ENCODE measurements around the gene RABGAP1L.
"Not testable (repeated sequence)": the region's sequence is repeated elsewhere in the genome, so short reads cannot be mapped to it uniquely, and the experiment has no call there.

Gene RABGAP1L

DNA sequence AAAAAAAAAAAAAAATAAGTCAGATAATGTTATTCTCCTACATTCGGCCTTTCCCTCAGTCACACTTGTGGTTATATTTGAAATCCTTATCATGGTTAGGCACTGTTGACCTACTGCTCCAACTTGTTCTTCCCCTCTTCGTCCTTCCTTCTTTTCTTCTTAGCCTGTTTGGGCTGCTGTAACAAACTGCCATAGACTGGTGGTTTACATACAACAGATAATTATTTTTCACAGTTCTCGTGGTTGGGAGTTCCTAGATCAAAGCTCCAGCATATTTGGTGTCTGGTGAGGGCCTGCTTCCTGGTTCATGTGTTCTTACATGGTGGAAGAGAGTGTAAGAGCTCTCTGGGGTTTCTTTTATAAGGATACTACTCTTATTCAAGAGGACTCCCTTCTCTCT lies 73.4 kb downstream of the RABGAP1L start:
- H3K36me3 ChIP-seq = peaks cover 15% of the 10 kb centered on the region
- H3K27me3 ChIP-seq = no peaks in the 10 kb centered on the region
- no peaks in the 10 kb centered on the region for H3K4me1 ChIP-seq
- no peak overlapping the region for H3K9ac ChIP-seq
- no peak overlapping the region for H3K27ac ChIP-seq
- H3K4me2 ChIP-seq = no peak overlapping the region
- no peaks in the 10 kb centered on the region; the same call in 1 of the 2 replicates for H3K9me3 ChIP-seq
- H3K4me3 ChIP-seq = no peak overlapping the region
- TF ChIP-seq Cebpa-rat (IDR thresholded peaks at IDR 0.05) = no peak
- no peaks in the 10 kb centered on the region for H4K20me1 ChIP-seq

DNA sequence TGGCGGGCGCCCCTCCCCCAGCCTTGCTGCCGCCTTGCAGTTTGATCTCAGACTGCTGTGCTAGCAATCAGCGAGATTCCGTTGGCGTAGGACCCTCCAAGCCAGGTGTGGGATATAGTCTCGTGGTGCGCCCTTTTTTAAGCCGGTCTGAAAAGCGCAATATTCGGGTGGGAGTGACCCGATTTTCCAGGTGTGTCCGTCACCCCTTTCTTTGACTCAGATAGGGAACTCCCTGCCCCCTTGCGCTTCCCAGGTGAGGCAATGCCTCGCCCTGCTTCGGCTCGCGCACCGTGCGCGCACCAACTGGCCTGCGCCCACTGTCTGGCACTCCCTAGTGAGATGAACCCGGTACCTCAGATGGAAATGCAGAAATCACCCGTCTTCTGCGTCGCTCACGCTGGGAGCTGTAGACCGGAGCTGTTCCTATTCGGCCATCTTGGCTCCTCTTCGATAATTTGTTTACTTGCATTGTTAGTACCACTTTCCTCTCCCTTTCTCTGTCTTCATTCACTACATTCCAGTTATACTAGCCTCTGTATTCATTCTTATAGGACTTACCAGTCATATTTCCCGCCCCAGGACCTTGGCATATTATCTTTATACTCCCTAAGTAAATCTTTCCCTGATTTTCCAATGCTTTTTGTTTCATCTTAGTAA lies 79.7 kb downstream of the RABGAP1L start:
- H3K27ac ChIP-seq, H3K9ac ChIP-seq, H3K4me1 ChIP-seq, H3K4me2 ChIP-seq, H3K9me3 ChIP-seq, H4K20me1 ChIP-seq, H3K27me3 ChIP-seq, H3K4me3 ChIP-seq, H3K36me3 ChIP-seq: not testable (repeated sequence)

DNA sequence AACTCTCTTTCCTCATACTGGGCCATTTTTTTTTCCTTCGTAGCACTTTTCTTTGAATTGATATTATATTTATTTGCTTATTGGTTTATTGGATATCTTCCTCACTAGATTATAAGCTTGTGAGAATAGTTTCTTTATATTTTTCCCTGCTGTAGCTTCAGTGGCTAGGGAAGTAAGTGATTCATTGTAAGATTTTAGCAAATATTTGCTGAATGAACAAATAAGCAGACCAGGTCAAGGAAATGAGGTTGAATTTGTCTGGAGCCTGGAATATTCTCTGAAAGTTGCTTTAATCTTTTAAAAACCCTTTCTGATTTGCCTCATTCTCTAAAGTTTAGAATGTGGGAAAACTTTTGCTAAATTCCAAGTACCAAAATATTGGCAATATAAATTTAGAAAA lies 80.2 kb downstream of the RABGAP1L start:
- TF ChIP-seq Cebpa-rat (IDR thresholded peaks at IDR 0.05) = no peak
- Histone ChIP-seq H3K36me3 (peaks cover 6% of the 10 kb centered on the region), H3K4me1 (no peaks in the 10 kb centered on the region), H3K9ac (no peak overlapping the region), H4K20me1 (no peaks in the 10 kb centered on the region), H3K4me3 (no peak overlapping the region), H3K4me2 (no peak overlapping the region), H3K27ac (no peak overlapping the region), H3K27me3 (no peaks in the 10 kb centered on the region), H3K9me3 (no peaks in the 10 kb centered on the region)

DNA sequence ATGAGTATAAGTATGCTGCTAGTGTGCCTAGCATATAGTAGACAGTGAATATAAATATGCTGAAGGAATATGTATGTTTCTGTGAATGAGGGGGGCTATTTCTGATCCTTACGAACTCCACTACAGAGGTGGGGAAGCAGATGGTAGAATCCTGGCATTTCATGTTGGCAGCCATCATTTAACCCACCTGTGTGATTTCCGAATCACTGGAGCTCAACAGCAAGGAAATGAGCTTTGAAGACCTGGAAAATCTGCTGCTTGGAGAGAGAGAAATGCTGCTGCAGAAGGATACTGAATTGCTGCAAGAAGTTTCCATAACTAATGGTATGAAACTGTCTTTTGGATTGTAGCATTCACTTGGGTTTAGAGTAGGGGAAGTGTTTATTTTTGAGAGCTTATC lies 83.5 kb downstream of the RABGAP1L start:
- Histone ChIP-seq H3K36me3 (peaks cover 10% of the 10 kb centered on the region), H3K9ac (no peak overlapping the region), H3K27ac (no peak overlapping the region), H3K27me3 (no peaks in the 10 kb centered on the region), H3K4me1 (no peaks in the 10 kb centered on the region), H3K4me2 (no peak overlapping the region), H4K20me1 (no peaks in the 10 kb centered on the region), H3K9me3 (no peaks in the 10 kb centered on the region), H3K4me3 (no peak overlapping the region)
- TF ChIP-seq Cebpa-rat (IDR thresholded peaks at IDR 0.05) = no peak

DNA sequence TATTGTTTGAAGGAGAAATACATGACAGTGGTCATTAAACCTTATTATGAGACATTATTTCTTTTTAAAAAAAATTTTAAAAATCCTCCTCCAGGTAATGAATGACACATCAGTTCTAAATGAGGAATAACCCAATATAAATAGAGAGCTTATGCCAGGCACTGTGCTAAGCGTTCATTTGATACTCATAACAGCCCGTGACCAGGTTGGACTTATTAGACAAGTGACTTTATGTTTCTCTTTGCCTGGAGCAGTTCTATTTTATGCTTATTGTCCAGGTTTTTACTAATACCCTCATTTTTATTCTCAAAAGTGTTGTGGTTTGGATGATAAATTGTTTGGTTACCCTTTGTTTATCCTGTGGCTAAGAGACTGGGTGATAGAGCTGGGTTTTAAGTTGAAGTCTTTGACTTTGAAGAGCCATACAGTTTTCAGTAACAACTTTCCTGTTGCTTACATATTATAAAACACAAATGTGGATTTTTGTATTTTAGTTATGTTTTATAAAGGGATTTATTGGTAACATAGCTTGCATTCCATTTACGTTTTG lies 84.2 kb downstream of the RABGAP1L start:
- Histone ChIP-seq H4K20me1 (no peaks in the 10 kb centered on the region), H3K4me2 (no peak overlapping the region), H3K9me3 (no peaks in the 10 kb centered on the region), H3K36me3 (peaks cover 10% of the 10 kb centered on the region), H3K4me3 (no peak overlapping the region), H3K27me3 (no peaks in the 10 kb centered on the region), H3K9ac (no peak overlapping the region), H3K4me1 (no peaks in the 10 kb centered on the region), H3K27ac (no peak overlapping the region)
- no peak for TF ChIP-seq Cebpa-rat (IDR thresholded peaks at IDR 0.05)

DNA sequence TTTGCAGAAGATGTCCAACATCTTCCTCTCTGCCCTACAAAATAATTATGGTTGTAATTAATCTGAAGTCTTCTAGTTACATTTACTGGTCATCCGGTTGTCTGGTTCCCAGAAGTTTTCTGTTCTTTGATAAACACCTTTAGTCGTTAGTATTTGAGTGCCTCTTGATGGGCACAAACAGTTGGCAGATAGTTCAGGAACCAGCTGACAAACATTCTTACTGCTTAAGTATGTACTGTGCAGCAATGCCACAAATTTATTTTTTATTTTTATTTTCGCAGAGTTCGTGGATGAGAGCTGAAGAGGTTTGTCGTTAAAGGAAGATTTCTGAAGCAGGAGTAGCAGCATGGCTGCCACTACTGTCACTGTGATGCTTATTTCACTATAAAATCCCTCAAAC lies 84.7 kb downstream of the RABGAP1L start:
- Histone ChIP-seq H3K27ac (no peak overlapping the region), H3K4me2 (no peak overlapping the region), H3K4me3 (no peak overlapping the region), H3K4me1 (no peaks in the 10 kb centered on the region), H3K9me3 (no peaks in the 10 kb centered on the region), H3K27me3 (no peaks in the 10 kb centered on the region), H3K36me3 (peaks cover 10% of the 10 kb centered on the region), H3K9ac (no peak overlapping the region), H4K20me1 (no peaks in the 10 kb centered on the region)
- TF ChIP-seq Cebpa-rat (IDR thresholded peaks at IDR 0.05) = no peak

DNA sequence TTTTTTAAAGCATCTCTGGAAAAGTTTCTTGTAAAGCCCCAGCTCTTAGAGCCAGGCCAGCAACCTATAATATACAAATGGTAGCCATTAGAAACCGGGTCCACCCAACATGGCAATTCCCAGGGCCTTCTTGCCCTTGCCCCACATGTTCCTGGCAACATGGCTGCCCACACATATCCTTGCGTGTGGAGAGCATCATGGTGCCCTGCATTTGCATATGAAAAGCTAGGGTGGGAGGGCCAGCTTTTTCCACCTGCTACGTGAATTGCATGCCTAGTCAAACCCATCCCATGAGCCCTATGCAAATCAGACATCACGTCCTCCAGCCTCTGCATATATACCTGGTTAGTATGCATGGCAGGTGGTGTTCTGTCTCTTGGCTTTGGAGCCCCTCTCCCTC lies 88.2 kb downstream of the RABGAP1L start:
- Histone ChIP-seq H3K9me3 (no peaks in the 10 kb centered on the region), H3K9ac (no peak overlapping the region), H3K4me1 (no peaks in the 10 kb centered on the region), H3K27me3 (no peaks in the 10 kb centered on the region), H3K4me2 (no peak overlapping the region), H3K27ac (no peak overlapping the region), H3K36me3 (peaks cover 10% of the 10 kb centered on the region), H4K20me1 (no peaks in the 10 kb centered on the region), H3K4me3 (no peak overlapping the region)
- TF ChIP-seq Cebpa-rat (IDR thresholded peaks at IDR 0.05) = no peak

DNA sequence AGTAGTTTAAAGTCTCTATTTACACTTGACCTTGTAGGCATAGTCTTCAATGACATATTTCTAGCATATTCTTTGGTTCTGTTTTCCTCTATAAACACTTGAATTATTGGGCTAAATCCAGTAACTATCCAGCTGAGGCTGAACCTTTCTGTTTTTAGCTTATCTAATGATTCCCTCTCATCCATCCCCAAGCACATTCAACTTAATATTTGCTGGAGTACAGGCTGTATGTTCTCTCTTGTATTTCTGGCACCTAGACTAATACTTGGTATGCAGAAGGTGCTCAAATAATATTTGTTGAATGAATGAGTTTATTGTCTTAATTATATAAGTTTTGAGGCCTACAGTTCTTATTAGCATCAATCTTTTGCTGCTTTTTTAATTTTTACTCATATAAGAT lies 88.7 kb downstream of the RABGAP1L start:
- no peak overlapping the region for H3K4me3 ChIP-seq
- no peak overlapping the region for H3K9ac ChIP-seq
- H3K27me3 ChIP-seq = no peaks in the 10 kb centered on the region
- no peaks in the 10 kb centered on the region for H3K4me1 ChIP-seq
- no peaks in the 10 kb centered on the region for H4K20me1 ChIP-seq
- TF ChIP-seq Cebpa-rat (IDR thresholded peaks at IDR 0.05) = no peak
- no peaks in the 10 kb centered on the region for H3K9me3 ChIP-seq
- H3K4me2 ChIP-seq = no peak overlapping the region
- peaks cover 10% of the 10 kb centered on the region for H3K36me3 ChIP-seq
- H3K27ac ChIP-seq = no peak overlapping the region

DNA sequence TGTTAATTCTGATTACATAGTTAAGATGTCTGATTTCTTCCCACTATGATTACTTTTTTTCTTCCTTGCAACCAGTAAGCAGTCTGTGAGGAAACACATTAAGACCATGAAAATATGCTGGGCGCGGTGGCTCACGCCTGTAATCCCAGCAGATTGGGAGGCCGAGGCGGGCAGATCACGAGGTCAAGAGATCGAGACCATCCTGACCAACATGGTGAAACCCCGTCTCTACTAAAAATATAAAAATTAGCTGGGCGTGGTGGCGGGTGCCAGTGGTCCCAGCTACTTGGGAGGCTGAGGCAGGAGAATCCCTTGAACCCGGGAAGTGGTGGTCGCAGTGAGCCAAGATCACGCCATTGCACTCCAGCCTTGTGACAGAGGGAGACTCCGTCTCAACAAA lies 97.1 kb downstream of the RABGAP1L start:
- not testable (repeated sequence) for H3K9me3 ChIP-seq, H4K20me1 ChIP-seq, H3K4me2 ChIP-seq, H3K27ac ChIP-seq, H3K4me1 ChIP-seq, H3K27me3 ChIP-seq, H3K9ac ChIP-seq, H3K36me3 ChIP-seq, H3K4me3 ChIP-seq

DNA sequence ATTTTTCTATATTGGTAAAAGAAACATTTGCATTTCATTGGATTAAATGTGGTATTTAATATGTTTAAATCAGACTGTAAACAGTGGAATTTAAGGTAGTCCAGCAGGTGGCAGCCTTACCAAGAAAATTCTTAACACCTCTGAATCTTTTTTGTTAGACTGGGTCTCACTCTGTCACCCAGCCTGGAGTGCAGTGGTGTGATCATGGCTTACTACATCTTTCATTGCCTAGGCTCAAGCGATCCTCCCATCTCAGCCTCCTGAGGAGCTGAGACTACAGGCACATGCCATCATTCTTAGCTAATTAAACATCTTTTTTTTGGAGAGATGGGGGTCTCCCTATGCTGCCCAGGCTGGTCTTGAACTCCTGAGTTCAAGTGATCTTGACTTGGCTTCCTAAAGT lies 98.8 kb downstream of the RABGAP1L start:
- Histone ChIP-seq H3K9me3 (no peaks in the 10 kb centered on the region), H3K9ac (no peak overlapping the region), H3K4me3 (no peak overlapping the region), H3K4me2 (no peak overlapping the region), H4K20me1 (no peaks in the 10 kb centered on the region), H3K4me1 (peaks cover 4% of the 10 kb centered on the region), H3K27ac (no peak overlapping the region), H3K27me3 (no peaks in the 10 kb centered on the region), H3K36me3 (no peaks in the 10 kb centered on the region)
- TF ChIP-seq Cebpa-rat (IDR thresholded peaks at IDR 0.05) = no peak
